ENCODE measurements around the gene MAP2K3.

MAP2K3 gene

DNA sequence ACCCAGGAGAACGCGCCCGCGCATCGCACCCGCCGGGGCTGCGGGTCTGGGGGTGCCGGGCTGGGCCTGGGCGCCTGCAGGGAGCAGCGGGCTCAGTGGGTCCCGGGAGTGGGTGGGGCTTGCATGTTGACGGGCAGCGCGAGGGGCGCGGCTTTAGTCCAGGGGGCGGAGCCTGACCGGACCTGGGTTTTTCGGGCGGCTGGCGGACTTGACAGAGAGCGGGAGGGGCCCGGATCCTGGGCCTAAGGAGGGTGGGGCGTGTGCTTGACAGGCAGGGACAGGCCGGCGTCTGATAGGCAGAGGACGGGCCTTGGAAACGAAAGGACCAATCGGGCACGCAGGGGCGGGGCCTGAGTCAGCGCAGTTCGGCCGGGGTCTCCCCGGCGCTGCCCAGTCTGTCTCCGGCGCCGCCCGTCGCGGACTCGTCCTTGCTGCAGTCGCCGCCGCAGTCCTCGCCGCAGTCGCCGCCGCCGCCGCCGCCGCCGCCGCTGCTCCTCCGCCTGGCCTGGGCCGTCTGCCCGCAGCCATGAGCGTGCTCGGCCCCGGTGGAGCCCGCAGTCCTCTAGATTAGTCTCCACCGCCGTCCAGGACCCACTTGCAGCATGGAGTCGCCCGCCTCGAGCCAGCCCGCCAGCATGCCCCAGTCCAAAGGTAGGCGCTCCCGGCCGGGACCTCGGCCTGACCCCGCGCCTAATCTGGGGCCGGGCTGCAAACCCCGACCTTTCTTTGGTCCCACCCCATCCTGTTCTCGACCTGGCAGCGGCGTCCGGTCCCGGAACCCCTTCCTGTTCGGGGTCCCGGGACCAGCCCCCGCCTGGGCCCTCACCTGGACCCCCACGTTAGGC is at the start of gene MAP2K3:
Gene MAP2K3, plus strand, starts transcription at position 393 of the 845 bp plus-strand sequence. Its CDS starts 210 bp downstream, at position 603.
- peak; percentile 98 for DNase-seq

DNA sequence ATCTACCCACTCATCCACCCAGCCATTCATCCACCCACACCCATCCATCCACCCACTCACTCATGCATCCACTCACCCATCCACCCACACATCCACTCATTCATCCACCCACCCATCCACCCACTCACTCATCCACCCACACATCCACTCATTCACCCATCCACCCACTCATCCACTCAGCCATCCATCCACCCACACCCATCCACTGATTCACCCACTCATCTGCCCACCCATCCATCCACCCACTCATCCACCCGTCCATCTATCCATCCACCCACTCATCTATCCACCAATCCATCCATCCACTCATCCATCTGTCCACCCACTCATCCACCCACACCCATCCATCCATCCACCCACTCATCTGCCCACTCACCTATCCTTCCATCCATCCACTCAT is 48.6 kb upstream of the MAP2K3 start:
- DNase-seq, result no peak

DNA sequence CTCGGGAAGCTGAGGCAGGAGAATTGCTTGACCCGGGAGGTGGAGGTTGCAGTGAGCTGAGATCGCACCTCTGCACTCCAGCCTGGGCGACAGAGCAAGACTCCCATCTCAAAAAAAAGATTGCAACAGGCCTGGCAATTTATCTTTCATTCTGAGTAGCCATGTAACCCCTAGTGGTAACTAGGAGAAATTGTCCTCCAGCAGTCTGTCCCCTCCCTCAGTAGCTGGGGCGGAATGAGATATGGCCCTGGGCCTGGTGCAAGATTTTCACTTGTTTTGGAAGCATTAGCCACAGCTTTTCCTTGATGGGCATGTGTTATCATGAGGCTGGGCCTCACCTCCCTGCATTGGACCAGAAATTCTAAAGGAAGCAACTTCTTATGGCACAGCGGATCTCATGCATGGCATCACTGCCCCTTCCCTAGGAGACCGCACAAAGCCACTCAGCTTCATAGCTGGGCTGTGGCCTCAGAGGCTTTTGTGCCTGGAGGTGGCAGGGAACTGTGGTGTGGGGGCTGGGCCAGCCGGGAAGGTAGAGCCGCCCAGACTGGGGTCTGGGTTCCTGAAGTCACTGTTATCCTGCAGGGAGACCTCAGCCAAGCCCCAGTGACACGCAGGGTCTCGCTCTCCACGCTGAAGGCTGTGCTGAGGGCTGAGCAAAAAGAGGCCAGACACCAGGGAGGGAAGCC is 44.7 kb upstream of the MAP2K3 start:
- no peak for DNase-seq

DNA sequence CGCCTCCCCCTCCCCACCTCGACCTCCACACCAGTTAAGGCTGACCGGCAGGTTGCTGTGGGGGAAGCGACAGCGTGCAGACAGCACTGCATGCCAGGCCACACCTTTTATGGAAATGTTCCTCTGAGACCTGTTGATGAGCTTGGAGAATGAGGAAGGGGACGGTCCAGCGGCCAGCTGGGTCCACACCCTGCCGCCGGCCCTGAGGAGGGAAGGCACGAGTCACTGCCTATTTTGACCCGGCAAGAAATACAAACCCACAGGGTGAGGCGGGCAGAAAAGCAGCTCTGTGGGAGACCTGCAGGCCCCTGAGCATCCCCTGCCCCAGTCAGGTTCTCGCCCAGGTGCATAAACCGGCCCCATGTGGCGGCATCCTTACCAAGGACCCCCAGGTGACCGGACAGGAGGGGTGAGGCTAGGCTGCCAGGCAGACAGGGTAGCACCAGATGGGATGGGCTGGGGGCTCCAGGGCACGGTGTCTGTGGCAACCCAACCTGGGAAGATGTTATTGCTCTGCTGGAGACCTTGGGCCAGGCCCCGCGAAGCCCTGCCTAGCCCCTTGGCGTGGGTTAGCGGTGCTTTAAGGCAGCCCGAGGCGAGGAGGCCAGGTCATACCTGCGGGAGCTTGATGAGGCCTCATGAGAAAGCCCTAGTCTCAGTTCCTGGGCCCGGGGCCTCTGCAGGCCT is 44.0 kb upstream of the MAP2K3 start:
- DNase-seq, result no peak

DNA sequence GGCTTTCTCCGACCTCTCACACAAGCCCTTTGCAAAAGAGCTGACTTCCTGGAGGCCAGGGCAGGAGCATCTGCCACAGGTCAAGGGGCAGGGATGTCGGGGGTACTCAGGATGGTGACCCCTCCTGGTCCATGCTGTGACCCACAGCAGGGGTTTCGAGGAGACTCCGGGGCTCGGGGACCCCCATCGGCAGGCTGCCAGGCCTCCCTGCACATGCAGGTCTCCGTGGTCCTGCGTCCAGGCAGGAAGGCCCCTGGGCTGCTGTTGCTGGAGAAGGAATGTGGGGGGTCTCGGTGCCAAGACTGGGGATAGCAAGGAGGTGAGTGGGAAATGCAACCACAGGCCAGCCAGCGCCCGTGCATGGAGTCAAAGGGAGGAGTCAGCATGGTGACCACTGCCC is 42.9 kb upstream of the MAP2K3 start:
- DNase-seq, result no peak

DNA sequence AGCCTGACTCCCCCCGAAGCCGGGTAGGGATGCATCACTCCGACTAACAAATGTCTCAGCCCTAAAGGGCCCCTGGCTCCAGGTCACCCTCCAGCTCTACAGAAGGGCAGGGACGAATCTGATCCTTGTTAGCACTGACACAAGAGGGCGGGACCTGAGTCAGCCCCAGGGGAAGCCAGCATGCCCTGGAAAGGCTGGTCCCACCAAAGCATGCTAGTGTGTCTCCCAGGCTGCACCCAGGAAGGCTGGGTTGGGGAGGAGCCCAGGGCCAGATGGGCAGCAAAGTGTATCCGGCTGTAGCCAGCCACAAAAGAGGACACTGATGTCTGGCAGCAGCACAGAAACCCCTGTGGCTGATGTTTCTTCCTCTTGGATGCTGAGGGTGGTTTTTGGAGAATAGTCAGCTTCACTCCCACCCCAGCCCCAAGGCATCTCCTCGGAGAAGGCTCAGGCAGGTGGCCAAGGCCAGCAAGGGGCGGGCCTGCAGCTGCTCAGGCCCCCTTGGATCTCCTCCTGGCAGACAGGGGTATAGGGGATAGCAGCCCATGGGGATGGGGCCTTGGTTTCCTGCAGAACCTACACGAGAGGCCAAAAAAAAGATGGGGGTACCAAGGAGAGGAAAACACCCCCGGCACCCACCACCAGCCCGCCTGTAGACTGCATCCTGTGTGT is 42.3 kb upstream of the MAP2K3 start:
- no peak for DNase-seq

DNA sequence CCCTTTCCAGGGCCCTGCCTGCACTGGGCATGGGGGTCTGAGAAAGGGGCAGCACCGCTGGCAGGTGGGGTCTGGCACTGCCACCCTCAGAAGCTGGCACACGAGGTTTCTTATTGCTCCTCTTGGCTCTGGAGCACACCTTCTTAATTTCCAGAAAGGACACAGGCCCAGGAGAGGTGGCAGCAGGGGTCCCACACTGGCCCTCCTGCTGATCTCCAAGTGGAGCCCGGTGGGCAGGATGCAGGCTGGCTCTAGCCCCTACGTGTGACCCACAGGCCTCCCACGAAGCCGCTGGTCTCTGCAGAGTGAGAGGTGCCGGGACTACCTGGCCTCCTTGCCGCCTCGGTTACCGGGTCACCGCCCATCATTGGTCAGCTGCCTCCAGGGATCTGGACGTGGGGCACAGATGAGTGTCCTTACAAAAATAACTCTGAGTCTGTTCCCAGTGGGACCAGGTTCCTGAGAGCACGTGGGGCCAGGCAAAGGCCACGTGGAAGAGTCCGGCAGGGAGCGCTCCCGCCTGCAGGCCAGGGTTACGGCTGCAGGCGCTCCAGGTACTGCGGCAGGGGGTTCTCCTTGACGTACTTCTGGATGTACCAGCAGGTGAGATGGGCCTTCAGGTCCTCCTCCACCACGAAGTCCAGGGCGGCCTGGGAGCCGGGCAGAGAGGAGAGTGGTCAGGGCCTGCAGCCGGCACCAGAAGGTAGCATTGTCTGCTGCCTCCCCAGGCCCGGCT is 41.6 kb upstream of the MAP2K3 start:
- DNase-seq, result no peak

DNA sequence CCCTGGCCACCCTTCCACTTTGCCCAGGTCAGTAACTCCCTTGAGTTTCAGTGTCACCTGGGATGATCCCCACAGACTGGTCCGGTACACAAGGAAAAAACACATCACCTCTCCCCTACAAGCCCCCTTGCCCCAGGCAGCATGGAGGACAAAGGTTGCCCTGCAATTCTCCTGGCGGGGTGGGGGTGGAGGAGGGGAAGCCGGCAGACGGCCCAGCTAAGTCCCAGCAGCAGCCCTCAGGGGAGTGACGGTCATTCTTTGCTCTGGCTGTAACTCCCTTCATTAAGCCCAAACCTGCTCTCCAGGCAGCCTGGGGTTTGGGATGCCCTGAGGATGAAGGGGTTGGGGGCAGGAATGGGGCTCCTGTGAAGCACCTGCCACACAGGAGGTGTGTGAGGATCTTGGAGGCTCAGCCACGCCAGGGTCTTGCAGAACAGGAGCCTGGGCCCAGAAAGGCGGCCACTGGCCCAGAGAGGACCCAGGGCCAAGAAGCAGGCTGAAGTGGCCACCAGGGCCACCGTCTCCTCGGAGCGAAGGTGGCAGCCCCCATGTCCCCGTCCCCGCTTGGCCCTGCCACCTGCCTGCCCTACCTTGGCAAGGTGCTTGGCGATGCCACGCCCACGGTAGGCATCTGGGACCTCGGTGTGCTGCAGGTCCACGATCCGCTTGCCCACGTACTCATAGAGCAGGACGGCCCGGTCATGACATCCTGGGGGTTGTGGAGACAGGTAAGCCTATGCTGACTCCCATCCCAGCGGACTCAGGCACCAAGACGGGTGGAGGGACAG is 40.8 kb upstream of the MAP2K3 start:
- no peak for DNase-seq

DNA sequence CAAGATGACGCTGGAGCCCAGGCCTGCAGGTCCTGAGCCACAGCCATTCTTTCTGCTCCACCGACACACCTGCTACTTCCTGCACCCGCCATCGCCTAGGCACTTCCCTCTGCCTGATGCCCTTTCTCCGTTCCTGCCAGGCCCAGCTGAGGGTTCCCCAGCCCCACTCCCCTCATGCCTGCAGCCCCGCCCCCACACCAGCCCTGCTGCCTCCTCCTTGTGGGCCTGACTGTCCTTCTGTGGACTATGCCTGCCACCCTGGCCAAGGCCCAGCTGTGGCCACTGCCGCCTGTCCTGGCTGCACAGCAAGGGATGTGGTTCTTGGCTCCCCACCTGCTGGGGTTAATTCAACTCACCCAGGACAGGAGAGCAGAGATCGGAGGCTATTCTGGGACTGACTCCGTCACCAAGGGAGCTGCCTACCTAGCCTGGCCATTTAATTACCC is 38.8 kb upstream of the MAP2K3 start:
- DNase-seq, result no peak

DNA sequence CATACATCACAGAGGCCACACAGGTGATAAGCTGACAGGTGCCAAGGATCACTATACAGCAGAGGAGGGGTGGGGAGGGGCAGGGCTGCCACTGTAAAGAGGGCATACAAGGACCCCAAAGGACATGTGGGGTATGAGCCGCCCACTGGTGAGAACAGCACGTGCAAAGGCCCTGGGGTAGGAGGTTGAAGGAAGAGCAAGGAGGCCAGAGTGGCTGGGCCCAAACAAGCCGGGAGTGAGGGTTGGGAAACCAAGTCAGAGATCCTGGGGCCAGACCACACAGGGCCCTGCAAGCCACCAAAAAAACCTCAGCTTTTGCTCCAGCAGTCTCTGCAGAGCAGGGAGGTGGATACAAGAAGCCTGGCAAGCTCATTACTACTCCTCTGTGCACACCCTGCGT is 37.8 kb upstream of the MAP2K3 start:
- no peak for DNase-seq

DNA sequence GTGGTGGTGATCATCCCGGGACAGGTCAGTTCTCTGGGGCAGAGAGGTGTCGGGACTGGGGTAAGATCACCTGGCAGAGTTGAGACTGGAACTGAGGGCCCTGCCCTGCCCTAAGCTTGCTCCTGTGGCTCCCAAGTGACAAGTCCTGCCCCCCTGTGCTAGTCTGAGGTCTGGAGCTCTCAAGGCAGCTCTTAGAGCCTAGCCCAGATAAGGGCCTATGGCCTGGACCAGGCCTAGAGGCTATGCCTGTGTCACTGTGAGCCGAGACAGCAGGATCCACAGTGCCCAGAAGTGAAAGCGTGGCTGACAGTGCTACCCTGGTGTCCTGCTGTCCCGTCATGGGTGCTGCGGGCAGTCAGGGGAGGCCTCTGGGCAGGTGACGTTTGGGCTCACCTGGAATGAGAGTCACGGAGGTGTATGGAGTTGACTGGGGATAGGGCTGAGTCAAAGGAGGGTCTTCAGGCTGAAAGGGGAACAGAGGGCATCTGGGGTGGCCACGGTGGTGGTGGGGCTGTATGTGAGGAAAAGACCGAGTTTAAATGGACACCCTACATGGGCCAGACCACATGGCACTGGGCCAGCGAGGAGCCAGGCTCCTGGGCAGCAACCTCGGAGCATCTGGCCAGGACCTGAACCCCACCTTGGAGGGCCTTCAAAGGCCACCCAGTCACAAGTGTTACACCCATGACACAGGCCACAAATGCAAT is 36.8 kb upstream of the MAP2K3 start:
- no peak for DNase-seq

DNA sequence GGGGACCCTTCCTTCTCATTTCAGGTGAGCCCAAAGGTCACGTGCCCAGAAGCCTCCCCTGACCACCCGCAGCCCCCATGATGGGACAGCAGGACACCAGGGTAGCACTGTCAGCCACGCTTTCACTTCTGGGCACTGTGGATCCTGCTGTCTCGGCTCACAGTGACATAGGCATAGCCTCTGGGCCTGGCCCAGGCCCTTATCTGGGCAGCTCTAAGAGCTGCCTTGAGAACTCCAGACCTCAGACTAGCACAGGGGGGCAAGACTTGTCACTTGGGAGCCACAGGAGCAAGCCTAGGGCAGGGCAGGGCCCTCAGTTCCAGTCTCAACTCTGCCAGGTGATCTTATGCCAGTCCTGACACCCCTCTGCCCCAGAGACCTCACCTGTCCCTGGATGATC is 36.0 kb upstream of the MAP2K3 start:
- DNase-seq, result no peak

DNA sequence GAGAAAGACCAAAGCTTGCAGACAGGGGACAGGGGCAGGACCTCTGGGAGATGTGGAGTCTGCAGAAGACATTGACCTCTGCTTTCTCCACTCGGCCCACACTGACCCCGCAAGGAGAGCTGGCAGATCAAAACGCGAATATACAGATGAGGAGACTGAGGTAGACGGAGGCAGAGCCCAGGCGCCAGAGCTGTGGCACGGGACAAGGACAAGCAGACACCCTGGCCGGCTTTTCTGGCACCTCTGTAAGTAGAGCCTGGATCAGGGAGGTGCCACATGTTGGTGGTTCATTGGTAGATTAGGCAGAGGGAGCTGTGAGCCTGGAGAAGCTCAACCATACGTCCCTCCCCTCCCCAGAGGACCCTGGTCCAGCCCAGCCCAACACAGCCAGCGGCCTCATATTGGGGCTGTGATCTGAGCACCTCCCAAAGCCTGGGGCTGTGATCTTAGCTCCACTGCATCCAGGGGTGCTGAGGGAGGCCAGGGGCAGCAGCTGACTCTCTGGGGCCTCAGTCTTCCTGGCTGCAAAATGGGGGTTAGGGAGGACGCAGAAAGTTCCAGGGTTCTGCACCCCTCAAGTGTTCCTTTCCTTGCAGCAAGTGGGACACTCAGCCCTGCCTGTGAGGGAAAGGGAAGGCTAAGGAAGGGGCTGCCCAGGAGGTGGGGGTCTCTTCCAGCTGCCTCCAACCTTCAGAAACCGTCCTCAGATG is 35.3 kb upstream of the MAP2K3 start:
- no peak for DNase-seq

DNA sequence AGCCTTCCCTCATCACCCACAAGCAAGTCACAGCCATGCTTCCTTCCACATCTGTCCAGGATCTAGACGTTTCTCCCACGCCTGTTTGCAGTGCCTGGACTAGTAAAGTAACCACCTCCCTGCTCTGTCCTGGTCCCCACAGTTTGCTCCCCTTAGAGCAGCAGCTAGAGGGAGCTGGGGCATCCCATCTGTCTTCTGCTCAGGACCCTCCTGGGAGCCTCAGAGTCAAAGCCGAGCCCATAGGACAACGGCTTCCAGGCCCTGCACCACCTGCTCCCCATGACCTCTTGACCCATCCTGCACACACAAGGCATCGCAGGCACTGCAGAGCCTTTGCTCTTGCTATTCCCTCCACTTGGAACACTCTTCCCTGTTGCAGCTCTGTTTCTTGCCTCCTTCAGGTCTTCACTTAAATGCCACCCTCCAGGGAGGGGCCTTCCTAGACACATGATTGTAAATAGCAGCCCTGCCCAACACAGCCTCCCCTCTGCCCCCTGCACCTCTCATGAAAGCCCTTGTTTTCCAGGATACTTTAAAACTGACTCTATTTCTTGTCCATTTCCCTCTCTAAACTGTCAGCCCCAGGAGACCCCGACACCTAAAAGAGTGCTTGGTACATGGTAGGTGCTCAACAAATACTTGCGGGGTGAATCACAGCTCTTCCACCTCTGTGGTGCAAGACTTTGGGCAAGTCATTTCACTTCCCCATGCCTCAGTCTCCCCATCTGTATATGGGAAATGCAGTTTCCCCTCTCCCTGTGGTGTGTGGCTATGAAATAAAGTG is 34.4 kb upstream of the MAP2K3 start:
- DNase-seq, result no peak

DNA sequence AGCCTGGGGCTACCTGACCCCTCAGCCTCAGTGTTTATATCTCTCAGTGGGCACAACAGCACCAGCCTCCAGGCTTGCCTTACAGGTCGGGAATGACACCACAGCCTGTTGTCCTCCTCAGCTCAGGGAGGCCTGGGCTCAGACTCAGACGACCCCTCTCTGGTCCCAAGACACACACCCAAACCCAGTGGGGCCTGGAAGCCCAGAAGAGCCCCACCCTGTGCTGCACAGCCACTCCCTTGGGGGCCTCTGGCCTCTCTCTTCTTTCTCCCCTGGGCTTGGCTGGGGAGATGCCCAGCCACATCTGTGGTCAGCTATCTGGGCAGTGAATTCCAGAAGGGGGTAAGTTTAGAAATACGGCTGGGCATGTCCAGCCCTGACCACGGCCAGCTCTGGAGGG is 33.7 kb upstream of the MAP2K3 start:
- no peak for DNase-seq

DNA sequence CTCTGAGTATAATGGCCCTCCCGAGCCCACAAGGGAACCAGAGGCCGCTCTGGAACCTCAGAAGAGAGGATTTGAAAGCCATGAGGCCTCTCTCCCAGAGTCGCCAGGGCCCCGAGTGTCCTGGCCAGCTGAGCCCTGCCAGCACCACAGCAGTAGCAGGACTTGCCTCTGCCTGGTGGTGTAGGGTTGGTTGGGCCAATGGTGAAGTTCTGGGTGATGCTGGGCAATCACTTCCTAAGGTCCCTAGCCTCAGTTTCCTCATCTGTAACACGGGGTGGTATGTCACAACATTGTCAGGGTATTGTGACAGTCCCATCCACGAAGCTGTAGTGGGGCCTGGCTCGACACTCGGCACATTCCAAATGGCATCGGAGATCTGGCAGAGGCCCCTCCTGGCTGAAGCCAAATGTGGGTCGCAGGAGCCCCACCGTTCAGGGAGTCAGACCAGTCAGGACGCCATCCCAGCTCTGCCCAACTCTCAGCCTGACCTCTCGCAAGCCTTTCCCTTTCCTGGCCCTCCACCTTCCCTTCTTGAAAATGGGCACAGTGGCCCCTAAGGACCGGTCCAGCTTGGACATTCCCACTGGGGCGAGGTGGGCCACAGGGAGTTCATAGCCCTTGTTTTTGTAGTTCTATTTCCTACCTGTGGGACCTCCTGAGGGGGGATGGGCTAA is 33.0 kb upstream of the MAP2K3 start:
- DNase-seq, result no peak

DNA sequence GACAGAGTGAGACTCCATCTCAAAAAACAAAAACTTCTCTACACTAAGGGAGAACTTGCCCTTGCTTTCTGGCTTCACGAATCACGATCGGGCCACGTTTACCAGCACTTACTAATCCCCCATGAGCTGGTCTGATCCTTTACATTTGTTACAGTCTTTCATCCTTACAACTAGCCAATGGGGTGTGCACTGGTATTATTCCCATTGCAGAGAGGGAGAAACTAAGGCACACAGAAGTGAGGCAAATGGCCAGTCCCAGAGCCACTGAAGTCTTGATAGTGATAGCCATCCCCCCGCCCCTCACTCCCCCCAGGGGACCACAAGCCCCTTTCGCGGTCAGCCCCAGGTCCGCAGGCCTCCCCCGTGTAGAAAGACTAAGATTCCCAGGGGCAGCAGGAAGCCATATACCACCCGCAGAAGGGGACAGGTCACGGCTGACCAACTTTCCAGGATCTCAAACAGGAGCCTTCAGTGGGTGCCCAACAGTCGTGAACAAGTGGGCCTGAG is 32.2 kb upstream of the MAP2K3 start:
- no peak for DNase-seq

DNA sequence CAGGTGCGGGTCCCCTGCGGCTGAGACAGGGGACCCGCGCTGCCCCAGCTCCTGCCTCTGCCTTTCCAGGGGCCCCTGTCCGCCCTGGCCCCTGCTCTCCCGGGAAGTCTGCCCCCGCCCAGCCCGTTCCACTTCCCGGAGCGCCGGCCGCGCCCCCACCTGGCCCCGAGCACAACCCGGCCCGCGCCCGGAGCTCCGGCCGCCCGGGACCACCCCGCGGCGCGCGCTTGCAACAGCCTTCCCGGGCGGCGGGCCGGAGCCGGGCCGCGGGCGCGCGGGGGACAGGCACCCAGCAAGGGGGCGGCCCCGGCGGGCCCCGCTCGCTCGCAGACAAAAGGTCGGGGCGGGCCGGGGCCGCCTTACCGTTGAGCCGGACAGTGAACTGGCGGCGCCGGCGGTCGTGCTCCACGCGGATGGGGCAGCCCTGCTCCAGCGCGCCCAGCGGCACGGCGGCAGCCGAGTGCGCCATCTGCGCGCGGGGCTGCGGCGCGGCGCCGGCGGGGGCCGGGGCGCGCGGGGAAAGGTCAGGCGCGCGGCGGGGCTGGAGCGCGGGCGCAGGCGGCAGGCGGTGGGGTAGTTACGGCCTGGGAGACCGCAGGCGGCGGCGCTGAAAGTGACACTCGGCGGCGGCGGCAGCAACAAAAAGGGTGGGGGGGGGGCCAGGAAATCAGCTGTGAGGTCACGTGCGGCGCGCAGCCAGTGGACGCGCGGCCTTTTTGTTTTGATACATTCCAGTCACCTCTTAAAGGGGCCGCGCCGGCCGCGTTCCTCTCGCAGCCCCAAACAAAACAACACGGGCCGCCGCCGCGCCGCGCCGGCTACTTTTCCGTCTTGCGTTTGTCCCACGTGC is 31.5 kb upstream of the MAP2K3 start, which contains the start of gene NATD1:
Gene NATD1, minus strand, starts transcription at position 615 of the 850 bp plus-strand sequence. Its CDS starts 146 bp downstream, at position 469.
- peak; percentile 89 for DNase-seq
